ENCODE results near the gene CLEC18C.
"Not testable (repeated sequence)": the region's sequence is repeated elsewhere in the genome, so short reads cannot be mapped to it uniquely, and the experiment has no call there.

GRCh38 chr16:70154736-70155135, 18.9 kb upstream of the CLEC18C start:
- TF ChIP-seq, protein P1, sequence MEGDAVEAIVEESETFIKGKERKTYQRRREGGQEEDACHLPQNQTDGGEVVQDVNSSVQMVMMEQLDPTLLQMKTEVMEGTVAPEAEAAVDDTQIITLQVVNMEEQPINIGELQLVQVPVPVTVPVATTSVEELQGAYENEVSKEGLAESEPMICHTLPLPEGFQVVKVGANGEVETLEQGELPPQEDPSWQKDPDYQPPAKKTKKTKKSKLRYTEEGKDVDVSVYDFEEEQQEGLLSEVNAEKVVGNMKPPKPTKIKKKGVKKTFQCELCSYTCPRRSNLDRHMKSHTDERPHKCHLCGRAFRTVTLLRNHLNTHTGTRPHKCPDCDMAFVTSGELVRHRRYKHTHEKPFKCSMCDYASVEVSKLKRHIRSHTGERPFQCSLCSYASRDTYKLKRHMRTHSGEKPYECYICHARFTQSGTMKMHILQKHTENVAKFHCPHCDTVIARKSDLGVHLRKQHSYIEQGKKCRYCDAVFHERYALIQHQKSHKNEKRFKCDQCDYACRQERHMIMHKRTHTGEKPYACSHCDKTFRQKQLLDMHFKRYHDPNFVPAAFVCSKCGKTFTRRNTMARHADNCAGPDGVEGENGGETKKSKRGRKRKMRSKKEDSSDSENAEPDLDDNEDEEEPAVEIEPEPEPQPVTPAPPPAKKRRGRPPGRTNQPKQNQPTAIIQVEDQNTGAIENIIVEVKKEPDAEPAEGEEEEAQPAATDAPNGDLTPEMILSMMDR (IDR thresholded peaks at IDR 0.05): not testable (repeated sequence)
- not testable (repeated sequence) for TF ChIP-seq POLR2A (IDR thresholded peaks at IDR 0.05)
